ENCODE data around the gene LRFN2.

DNA sequence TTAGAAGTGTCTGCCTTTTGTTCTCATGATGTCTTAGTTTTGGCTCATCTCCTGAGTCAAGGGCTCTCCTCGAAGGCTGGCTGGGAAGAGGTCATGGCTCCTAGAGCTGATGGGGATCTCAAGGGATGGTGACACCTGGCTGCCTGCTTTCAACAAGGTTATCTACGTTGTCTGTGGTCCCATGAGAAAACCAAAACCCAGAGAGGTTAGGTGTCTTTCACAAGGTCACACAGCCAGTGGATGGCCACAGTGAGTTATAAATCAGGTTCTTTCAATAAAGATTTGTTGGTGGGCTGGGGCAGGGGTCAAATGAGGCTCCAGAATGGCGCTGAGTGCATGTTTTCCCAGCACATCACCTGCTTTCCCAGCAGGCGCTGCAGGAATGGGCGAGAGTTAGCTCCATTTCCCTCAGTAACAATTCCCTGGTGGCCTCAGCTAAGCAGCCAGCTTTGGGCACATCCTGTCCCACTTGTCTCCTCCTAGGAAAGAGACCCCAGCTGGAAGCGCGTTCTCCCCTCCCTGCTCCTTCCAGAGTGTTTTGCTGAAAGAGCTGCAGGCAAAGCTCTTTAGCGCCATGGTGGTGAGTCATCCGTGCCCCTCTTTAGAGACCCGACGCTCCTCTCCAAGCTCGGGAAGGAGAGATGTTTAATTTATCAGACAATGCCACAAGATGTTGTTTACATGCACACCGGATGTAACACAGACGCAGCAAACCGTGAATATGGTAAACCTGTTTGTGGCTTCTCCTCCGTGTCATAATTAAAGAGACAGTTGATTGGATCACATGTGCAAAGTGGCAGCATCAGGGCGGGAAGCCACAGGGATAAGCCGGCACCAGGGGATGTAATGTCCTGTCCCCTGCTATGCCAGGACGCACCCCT is 109.7 kb downstream of the LRFN2 start:
- no peak for TF ChIP-seq POLR2A (IDR thresholded peaks at IDR 0.05)
- TF ChIP-seq, protein P1, sequence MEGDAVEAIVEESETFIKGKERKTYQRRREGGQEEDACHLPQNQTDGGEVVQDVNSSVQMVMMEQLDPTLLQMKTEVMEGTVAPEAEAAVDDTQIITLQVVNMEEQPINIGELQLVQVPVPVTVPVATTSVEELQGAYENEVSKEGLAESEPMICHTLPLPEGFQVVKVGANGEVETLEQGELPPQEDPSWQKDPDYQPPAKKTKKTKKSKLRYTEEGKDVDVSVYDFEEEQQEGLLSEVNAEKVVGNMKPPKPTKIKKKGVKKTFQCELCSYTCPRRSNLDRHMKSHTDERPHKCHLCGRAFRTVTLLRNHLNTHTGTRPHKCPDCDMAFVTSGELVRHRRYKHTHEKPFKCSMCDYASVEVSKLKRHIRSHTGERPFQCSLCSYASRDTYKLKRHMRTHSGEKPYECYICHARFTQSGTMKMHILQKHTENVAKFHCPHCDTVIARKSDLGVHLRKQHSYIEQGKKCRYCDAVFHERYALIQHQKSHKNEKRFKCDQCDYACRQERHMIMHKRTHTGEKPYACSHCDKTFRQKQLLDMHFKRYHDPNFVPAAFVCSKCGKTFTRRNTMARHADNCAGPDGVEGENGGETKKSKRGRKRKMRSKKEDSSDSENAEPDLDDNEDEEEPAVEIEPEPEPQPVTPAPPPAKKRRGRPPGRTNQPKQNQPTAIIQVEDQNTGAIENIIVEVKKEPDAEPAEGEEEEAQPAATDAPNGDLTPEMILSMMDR (IDR thresholded peaks at IDR 0.05) = no peak
- TF ChIP-seq POLR2AphosphoS5 (IDR thresholded peaks at IDR 0.05) = no peak
